Mesodermal cell (in vitro differentiated cells): Measurements from ENCODE around the gene TUBB4B.
A peak's percentile ranks its signal among the peaks of the same experiment; 100 is the strongest.
"Not testable (repeated sequence)": the region's sequence is repeated elsewhere in the genome, so short reads cannot be mapped to it uniquely, and the experiment has no call there.

Source experiments
- H3K27ac ChIP-seq: 2 replicates; pipeline ENCODE4 v1.7.0; 2013; ENCODE audit warnings: mild to moderate bottlenecking, low read depth, low read length, moderate library complexity; ENCODE audit not compliant: severe bottlenecking
- H3K36me3 ChIP-seq: 2 replicates; pipeline ENCODE4 v1.7.1; 2013; ENCODE audit warnings: mild to moderate bottlenecking, low read length, moderate library complexity; ENCODE audit not compliant: control insufficient read depth, insufficient read depth
- H3K4me1 ChIP-seq: one replicate; pipeline ENCODE4 v1.7.1; 2013; ENCODE audit warnings: mild to moderate bottlenecking, low read length; ENCODE audit not compliant: insufficient read depth, control insufficient read depth, poor library complexity, severe bottlenecking
- H3K4me3 ChIP-seq: 2 replicates; pipeline ENCODE4 v1.7.0; 2013; ENCODE audit warnings: low read length, control low read depth, mild to moderate bottlenecking; ENCODE audit not compliant: insufficient read depth, poor library complexity, severe bottlenecking; ENCODE audit errors: extremely low read depth
- H3K9me3 ChIP-seq: 2 replicates; pipeline ENCODE4 v1.7.1; 2013; ENCODE audit warnings: mild to moderate bottlenecking, low read length, moderate library complexity; ENCODE audit not compliant: control insufficient read depth
- WGBS, 2 experiments: methylation state at CpG; one replicate each; pipeline ENCODE4 v1.1.5; 2013; ENCODE audit warnings: missing lambda C conversion rate in 2 of 2; ENCODE audit not compliant: insufficient coverage in 2 of 2; 5-methylcytosine and 5-hydroxymethylcytosine counted together

The TUBB4B gene

DNA sequence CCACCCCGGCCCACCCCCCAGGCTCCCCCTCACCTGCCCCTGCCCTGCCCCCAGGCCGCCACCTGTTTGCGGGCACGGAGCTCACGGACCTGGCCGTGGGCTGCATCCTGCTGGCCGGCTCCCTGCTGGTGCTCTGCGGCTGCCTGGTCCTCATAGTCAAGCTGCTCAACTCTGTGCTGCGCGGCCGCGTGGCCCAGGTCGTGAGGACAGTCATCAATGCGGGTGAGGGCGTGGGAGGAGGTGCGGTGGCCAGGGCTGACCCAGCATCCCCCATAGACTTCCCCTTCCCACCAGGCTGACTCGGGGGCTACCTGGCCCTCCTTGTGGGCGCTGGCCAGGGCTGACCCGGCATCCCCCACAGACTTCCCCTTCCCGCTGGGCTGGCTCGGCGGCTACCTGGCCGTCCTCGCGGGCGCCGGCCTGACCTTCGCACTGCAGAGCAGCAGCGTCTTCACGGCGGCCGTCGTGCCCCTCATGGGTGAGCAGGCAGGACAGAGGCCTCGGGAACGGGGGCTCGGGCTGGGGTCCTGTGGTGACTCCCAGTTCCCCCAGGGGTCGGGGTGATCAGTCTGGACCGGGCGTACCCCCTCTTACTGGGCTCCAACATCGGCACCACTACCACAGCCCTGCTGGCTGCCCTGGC is 6.9 kb upstream of the TUBB4B start:
- Histone ChIP-seq H3K4me3 (no peak overlapping the region), H3K9me3 (no peaks in the 10 kb centered on the region), H3K27ac (no peak overlapping the region), H3K36me3 (no peaks in the 10 kb centered on the region), H3K4me1 (peaks cover 9% of the 10 kb centered on the region)
- 89 to 92% methylated on average over 11 to 38 of the region's 40 CpGs for WGBS, 2 experiments

- Histone ChIP-seq H3K4me1 (peaks cover 6% of the 10 kb centered on the region), H3K4me3 (no peak overlapping the region), H3K36me3 (no peaks in the 10 kb centered on the region), H3K27ac (no peak overlapping the region), H3K9me3 (no peaks in the 10 kb centered on the region)
- WGBS, 2 experiments, result 83 to 87% methylated on average over 13 to 16 of the region's 18 CpGs
These were observed 6.2 kb upstream of the TUBB4B start for GRCh38 chr9:137234758-137235423.

GRCh38 chr9:137235424-137236237 is 5.5 kb upstream of the TUBB4B start:
- Histone ChIP-seq H3K9me3 (no peaks in the 10 kb centered on the region), H3K36me3 (no peaks in the 10 kb centered on the region), H3K27ac (no peak overlapping the region), H3K4me1 (peaks cover 5% of the 10 kb centered on the region), H3K4me3 (no peak overlapping the region)
- WGBS, 2 experiments, result 84 to 88% methylated on average over 31 to 32 of the region's 35 CpGs

DNA sequence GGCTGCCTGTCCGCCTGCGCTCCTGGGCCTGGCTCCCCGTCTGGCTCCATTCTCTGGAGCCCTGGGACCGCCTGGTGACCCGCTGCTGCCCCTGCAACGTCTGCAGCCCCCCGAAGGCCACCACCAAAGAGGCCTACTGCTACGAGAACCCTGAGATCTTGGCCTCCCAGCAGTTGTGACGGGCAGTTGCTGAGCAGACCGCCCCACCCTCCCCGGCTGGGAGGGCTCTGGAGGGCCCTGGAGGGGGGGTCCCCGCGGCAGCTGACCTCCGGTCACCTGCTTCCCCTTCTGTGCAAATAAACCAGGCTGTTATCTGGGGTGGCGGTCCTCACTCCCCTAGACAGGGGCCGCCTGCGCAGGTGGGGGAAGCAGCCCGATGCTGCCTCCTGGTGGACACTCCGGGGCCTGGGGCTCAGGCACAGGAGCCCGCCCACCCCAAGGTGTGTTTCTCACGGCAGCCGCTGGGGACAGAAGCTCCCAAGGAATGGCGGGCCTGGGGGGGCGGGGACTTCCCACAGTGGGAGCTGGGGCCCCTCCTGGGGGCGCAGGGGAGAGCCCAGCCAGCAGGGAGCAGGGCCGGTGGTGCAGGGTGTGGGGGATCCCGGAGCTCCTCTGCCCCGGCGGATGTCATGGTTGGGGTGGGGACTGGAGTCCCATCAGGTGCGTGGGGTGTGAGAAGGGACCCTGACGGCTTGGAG is 4.7 kb upstream of the TUBB4B start:
- Histone ChIP-seq H3K27ac (no peak overlapping the region), H3K9me3 (no peaks in the 10 kb centered on the region)
- 34 to 39% methylated on average over 28 to 29 of the region's 31 CpGs for WGBS, 2 experiments

GRCh38 chr9:137236936-137237421 is 4.1 kb upstream of the TUBB4B start:
- H3K9me3 ChIP-seq, result no peaks in the 10 kb centered on the region
- WGBS, 2 experiments, result 71 to 75% methylated on average over 9 to 10 of the region's 11 CpGs
- peaks cover 5% of the 10 kb centered on the region for H3K36me3 ChIP-seq
- no peak overlapping the region for H3K27ac ChIP-seq
- peaks cover 5% of the 10 kb centered on the region for H3K4me1 ChIP-seq
- H3K4me3 ChIP-seq, result no peak overlapping the region

More for the DNA sequence above, 4.7 kb upstream of the TUBB4B start:
- peaks cover 5% of the 10 kb centered on the region for H3K4me1 ChIP-seq
- no peaks in the 10 kb centered on the region for H3K36me3 ChIP-seq
- H3K4me3 ChIP-seq, result no peak overlapping the region

DNA sequence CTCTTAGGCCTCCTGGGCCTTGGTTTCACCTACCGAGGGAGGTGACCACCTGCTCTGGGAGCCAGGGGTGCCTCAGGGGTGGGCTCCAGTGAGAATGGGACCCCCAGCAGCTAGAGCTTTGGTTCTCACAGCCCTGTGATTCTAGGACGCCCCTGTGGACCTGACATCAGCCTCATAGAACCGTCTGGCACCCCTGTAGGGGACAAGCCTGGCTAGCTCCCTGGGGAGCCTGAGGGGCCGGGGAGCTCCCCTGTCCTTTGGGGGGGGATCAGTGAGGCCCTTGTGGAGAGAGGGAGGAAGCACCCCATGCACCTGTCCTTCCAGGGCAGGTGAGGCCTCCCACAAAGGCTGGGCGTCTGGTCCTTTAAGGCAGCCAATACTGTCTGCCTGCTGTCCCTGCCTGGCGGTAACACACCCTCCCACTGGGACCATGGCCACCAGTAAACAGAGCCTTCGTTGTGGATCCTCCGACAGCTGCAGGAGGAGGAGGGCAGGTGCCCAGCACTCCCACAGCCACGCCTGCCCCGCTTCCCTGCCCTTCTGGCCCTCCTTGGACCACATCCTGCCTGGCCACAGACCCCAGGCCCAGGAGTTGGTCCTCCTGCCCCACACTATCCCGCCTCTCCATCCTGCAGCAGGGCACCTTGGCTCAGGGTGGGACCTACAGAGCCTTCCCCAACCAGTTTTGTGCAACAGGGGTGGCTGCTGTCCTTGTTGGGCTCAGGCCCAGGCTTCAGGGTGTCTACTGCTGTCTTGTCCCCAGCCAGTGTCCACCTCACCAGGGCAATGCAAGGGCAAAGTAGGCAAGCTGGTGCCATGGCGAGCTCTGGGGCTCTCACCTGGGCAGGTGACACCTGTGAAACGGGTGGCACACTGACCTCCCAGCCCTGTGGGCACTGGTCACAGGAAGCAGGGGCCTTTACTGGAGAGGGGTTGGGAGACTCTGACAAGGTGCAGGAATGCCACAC is 3.0 kb upstream of the TUBB4B start:
- no peaks in the 10 kb centered on the region for H3K9me3 ChIP-seq
- H3K27ac ChIP-seq, result no peak overlapping the region
- peaks cover 16% of the 10 kb centered on the region for H3K36me3 ChIP-seq
- WGBS, 2 experiments, result 78 to 83% methylated on average over 11 of the region's 13 CpGs
- H3K4me1 ChIP-seq, result peaks cover 12% of the 10 kb centered on the region
- H3K4me3 ChIP-seq, result no peak overlapping the region

DNA sequence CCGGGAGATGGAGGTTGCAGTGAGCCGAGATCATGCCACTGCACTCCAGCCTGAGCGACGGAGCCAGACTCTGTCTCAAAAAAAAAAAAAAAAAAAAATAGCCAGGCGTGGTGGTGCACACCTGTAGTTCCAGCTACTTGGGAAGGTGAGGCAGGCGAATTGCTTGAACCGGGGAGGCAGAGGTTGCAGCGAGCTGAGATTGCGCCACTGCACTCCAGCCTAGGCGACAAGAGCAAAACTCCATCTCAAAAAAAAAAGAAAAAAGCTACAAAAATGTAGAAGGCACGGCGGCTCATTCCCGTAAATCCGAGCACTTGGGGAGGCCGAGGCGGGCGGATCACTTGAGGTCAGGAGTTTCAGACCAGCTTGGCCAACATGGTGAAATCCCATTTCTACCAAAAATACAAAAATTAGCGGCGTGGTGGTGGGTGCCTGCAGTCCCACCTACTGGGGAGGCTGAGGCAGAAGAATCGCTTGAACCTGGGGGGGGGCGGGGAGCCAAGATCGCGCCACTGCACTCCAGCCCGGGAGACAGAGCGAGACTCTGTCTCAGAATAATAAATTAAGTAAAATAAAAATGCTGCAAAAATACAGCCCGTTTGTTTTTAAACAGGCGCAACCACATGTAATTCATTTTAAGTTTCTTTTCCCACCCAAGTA is 1.4 kb upstream of the TUBB4B start:
- 82 to 83% methylated on average over 4 to 9 of the region's 27 CpGs for WGBS, 2 experiments
- Histone ChIP-seq H3K36me3 (peaks cover 27% of the 10 kb centered on the region), H3K4me3 (peak overlapping the region; percentile 71), H3K27ac (peak overlapping the region; percentile 91), H3K4me1 (peaks cover 12% of the 10 kb centered on the region)
- H3K9me3 ChIP-seq, result not testable (repeated sequence)

GRCh38 chr9:137240318-137240840 is 708 bp upstream of the TUBB4B start:
- WGBS, 2 experiments, result 0% methylated on average over 32 to 42 of the region's 58 CpGs
- peaks cover 12% of the 10 kb centered on the region for H3K4me1 ChIP-seq
- H3K4me3 ChIP-seq, result peak overlapping the region; percentile 71
- no peaks in the 10 kb centered on the region for H3K9me3 ChIP-seq
- peak overlapping the region; percentile 91 for H3K27ac ChIP-seq
- peaks cover 27% of the 10 kb centered on the region for H3K36me3 ChIP-seq

- Histone ChIP-seq H3K9me3 (no peaks in the 10 kb centered on the region), H3K4me3 (peak overlapping the region; percentile 93), H3K36me3 (peaks cover 27% of the 10 kb centered on the region), H3K27ac (peak overlapping the region; percentile 67), H3K4me1 (peaks cover 10% of the 10 kb centered on the region)
- WGBS, 2 experiments, result 2 to 6% methylated on average over 39 to 71 of the region's 83 CpGs
These were observed 592 bp downstream of the TUBB4B start for GRCh38 chr9:137241490-137242268.
